B cell (primary cell): ENCODE data around the gene MAPK4. TPM values are rescaled to one million over a fixed set of nuclear protein-coding genes. Genes with fewer than 3 reads are reported as not detected.

ENCODE experiments used
- ATAC-seq: fragments of 200-7000 bp; cut with Tn5 transposase; one replicate; pipeline ENCODE4 v1.10.0; 2021; ENCODE audit warnings: low read depth, mild to moderate bottlenecking, moderate number of reproducible peaks, moderate library complexity
- CTCF ChIA-PET: fragments of 350-600 bp; sonication (Branson Sonifier 250); formaldehyde crosslinking; loops from one replicate; lab custom pipeline; 2021; ENCODE audit warnings: antibody characterized with exemption, inconsistent platforms; lab: Charles Lee
- POLR2A ChIA-PET: fragments of 350-600 bp; sonication (Branson Sonifier 250); formaldehyde crosslinking; loops from one replicate; lab custom pipeline; 2021; ENCODE audit warnings: antibody characterized with exemption; lab: Charles Lee
- DNase-seq: peaks from one replicate; pipeline ENCODE4 v3.0.0; 2013
- H2AFZ ChIP-seq: 2 replicates; pipeline ENCODE4 v1.6.1; 2012; ENCODE audit warnings: mild to moderate bottlenecking, low read depth, low read length; ENCODE audit not compliant: insufficient read depth, poor library complexity, severe bottlenecking
- H3K27ac ChIP-seq, 2 donors: 1 replicate in 1 of 2; 2 replicates in 1 of 2; pipeline ENCODE4 v1.5.1; 2012 to 2013; ENCODE audit warnings: low read length in 2 of 2, mild to moderate bottlenecking in 2 of 2, moderate library complexity in 1 of 2
- H3K27me3 ChIP-seq, 4 experiments: fragments of 200-600 bp in 1 of 4; sonication (generic) in 1 of 4; replicated peaks in 1 of 4; 1 replicate in 2 of 4; 2 replicates in 2 of 4; pipeline versions ENCODE4 v1.6.1 to v1.7.0; 2013 to 2016; ENCODE audit warnings: low read length in 3 of 4, mild to moderate bottlenecking in 2 of 4, mixed read lengths in 1 of 4, moderate library complexity in 1 of 4; ENCODE audit not compliant: insufficient read depth in 4 of 4, control insufficient read depth in 3 of 4; ENCODE audit errors: control extremely low read depth in 1 of 4
- H3K36me3 ChIP-seq, 2 experiments: replicated peaks in 1 of 2; 1 replicate in 1 of 2; 2 replicates in 1 of 2; pipeline versions ENCODE4 v1.6.1 to v1.7.1; 2013; ENCODE audit warnings: low read length in 1 of 2; ENCODE audit not compliant: insufficient read depth in 2 of 2, control insufficient read depth in 1 of 2; ENCODE audit errors: control extremely low read depth in 1 of 2, extremely low read depth in 1 of 2
- H3K4me1 ChIP-seq, 2 donors: fragments of 200-600 bp in 1 of 2; sonication (generic) in 1 of 2; 1 replicate in 1 of 2; 2 replicates in 1 of 2; pipeline versions ENCODE4 v1.5.1 to v1.6.1; 2013 to 2017; ENCODE audit warnings: low read length in 2 of 2; ENCODE audit not compliant: control insufficient read depth in 2 of 2, insufficient read depth in 2 of 2
- H3K4me2 ChIP-seq: replicated peaks from 2 replicates; pipeline ENCODE3; 2012; ENCODE audit warnings: mild to moderate bottlenecking, low read depth, low read length; ENCODE audit not compliant: poor library complexity, severe bottlenecking
- H3K4me3 ChIP-seq, 5 experiments: fragments of 200-600 bp in 1 of 5; sonication (generic) in 1 of 5; 1 replicate in 3 of 5; 2 replicates in 2 of 5; pipeline versions ENCODE4 v1.5.1 to v1.7.0; 2011 to 2016; ENCODE audit warnings: low read length in 4 of 5, mild to moderate bottlenecking in 4 of 5, low read depth in 2 of 5, control low read depth in 1 of 5, moderate library complexity in 1 of 5; ENCODE audit not compliant: insufficient read depth in 1 of 5; ENCODE audit errors: control extremely low read depth in 1 of 5, extremely low read depth in 1 of 5
- H3K79me2 ChIP-seq: fragments of 200-600 bp; sonication (generic); one replicate; pipeline ENCODE4 v1.6.0; 2016; ENCODE audit warnings: low read length; ENCODE audit not compliant: control insufficient read depth, insufficient read depth
- H3K9ac ChIP-seq: fragments of 200-600 bp; sonication (generic); 2 replicates; pipeline ENCODE4 v1.6.1; 2017; ENCODE audit warnings: mild to moderate bottlenecking, low read length, moderate library complexity
- H3K9me3 ChIP-seq, 3 donors: one replicate each; pipeline versions ENCODE4 v1.6.1 to v1.7.1; 2013; ENCODE audit warnings: low read length in 2 of 3; ENCODE audit not compliant: control insufficient read depth in 2 of 3, insufficient read depth in 1 of 3; ENCODE audit errors: control extremely low read depth in 1 of 3
- H4K20me1 ChIP-seq: 2 replicates; pipeline ENCODE4 v1.6.0; 2012; ENCODE audit warnings: mild to moderate bottlenecking, low read length; ENCODE audit not compliant: insufficient read depth, control insufficient read depth, poor library complexity, severe bottlenecking
- H3K27ac Mint-ChIP-seq: one replicate; pipeline ENCODE4 v1.8.0; 2021; ENCODE audit warnings: mixed read lengths
- H3K27me3 Mint-ChIP-seq: one replicate; pipeline ENCODE4 v1.8.0; 2021; ENCODE audit warnings: mixed read lengths
- H3K4me1 Mint-ChIP-seq: one replicate; pipeline ENCODE4 v1.8.0; 2021; ENCODE audit warnings: mixed read lengths
- H3K4me3 Mint-ChIP-seq: one replicate; pipeline ENCODE4 v1.8.0; 2021; ENCODE audit warnings: mixed read lengths
- H3K9me3 Mint-ChIP-seq: one replicate; pipeline ENCODE4 v1.8.0; 2022; ENCODE audit warnings: mixed read lengths; ENCODE audit not compliant: insufficient read depth
- EZH2 ChIP-seq: IDR thresholded peaks from 2 replicates; pipeline ENCODE4 v1.6.1; 2012; ENCODE audit warnings: borderline replicate concordance, low read depth, mild to moderate bottlenecking, moderate library complexity, low read length; ENCODE audit not compliant: insufficient read depth, poor library complexity, severe bottlenecking
- WGBS: methylation state at CpG from one replicate; pipeline ENCODE4 v1.1.5; 2013; ENCODE audit warnings: missing lambda C conversion rate; ENCODE audit not compliant: insufficient coverage; 5-methylcytosine and 5-hydroxymethylcytosine counted together
- intact Hi-C: fragments of 100-400 bp; cut with micrococcal nuclease; formaldehyde crosslinking; loops from one replicate; pipeline ENCODE4 v1.10.0; 2022
- polyA plus RNA-seq: library from polyadenylated mRNA; depleted of rRNA; stranded (reverse); fragments of >200 nt; gene quantifications from 2 replicates; pipeline ENCODE4 v1.2.3, GENCODE V29; 2012
- total RNA-seq, 2 donors: library from RNA; stranded (reverse); fragments of 120-200 nt in 1 of 2; gene quantifications; 1 replicate in 1 of 2; 2 replicates in 1 of 2; pipeline versions ENCODE4 v1.2.3 to v1.2.4, GENCODE V29; 2013 to 2022
- TF ChIP-seq, protein P1 (sequence below): fragments of 200-600 bp; IDR thresholded peaks from one replicate; pipeline ENCODE4 v1.8.0; 2022; ENCODE audit warnings: antibody characterized with exemption, mild to moderate bottlenecking

Gene MAPK4
- total and polyA plus RNA-seq, 2 donors (not counting 1 experiment from before 2014, with no cell fraction given), result not detected

DNA sequence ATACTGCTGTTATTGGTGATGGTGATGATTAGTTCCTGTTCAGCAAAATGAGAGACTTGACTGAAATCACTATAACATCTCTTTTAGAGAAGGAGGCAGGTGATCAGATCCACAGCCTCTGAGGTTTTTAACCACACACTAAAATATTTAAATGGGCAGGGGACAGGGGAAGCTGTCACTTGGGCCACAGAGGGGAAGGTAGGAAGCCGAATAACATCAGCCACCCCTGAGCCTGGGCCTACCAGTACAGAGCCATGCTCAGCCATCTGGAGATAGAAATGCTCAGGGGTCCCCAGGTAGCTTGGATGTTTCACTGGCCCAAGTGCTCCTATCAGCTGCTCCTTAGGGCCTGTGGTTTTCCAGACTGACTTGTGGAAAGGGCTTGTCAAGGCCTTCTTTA is 137.6 kb downstream of the MAPK4 start:
- H3K4me3 Mint-ChIP-seq, result no peak overlapping the region
- ChIA-PET POLR2A (interaction anchor here (0.9 kb wide), 1 partner anchor 182 kb away, joined by 3 read pairs; the partner anchor contains the start of gene ME2), CTCF (no interaction called here)
- H3K4me1 ChIP-seq, result no peaks in the 10 kb centered on the region
- H3K79me2 ChIP-seq, result no peaks in the 10 kb centered on the region
- WGBS, result 80% methylated on average over 1 of the region's 1 CpG
- no peak overlapping the region for H3K4me2 ChIP-seq
- no peaks in the 10 kb centered on the region for H3K36me3 ChIP-seq
- ATAC-seq, result no peak
- no peak overlapping the region for H3K4me3 ChIP-seq
- H3K9me3 Mint-ChIP-seq, result no peaks in the 10 kb centered on the region
- H2AFZ ChIP-seq, result no peak overlapping the region
- H3K27ac Mint-ChIP-seq, result no peak overlapping the region
- TF ChIP-seq EZH2, result no peak
- TF ChIP-seq, protein P1, sequence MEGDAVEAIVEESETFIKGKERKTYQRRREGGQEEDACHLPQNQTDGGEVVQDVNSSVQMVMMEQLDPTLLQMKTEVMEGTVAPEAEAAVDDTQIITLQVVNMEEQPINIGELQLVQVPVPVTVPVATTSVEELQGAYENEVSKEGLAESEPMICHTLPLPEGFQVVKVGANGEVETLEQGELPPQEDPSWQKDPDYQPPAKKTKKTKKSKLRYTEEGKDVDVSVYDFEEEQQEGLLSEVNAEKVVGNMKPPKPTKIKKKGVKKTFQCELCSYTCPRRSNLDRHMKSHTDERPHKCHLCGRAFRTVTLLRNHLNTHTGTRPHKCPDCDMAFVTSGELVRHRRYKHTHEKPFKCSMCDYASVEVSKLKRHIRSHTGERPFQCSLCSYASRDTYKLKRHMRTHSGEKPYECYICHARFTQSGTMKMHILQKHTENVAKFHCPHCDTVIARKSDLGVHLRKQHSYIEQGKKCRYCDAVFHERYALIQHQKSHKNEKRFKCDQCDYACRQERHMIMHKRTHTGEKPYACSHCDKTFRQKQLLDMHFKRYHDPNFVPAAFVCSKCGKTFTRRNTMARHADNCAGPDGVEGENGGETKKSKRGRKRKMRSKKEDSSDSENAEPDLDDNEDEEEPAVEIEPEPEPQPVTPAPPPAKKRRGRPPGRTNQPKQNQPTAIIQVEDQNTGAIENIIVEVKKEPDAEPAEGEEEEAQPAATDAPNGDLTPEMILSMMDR, result no peak
- no peak overlapping the region for H3K9ac ChIP-seq
- peaks cover 7% of the 10 kb centered on the region for H3K4me1 Mint-ChIP-seq
- no peak for DNase-seq
- H4K20me1 ChIP-seq, result no peaks in the 10 kb centered on the region
- no peak overlapping the region for H3K27ac ChIP-seq
- intact Hi-C loops, result no loop called here
- H3K27me3 Mint-ChIP-seq, result peaks cover 14% of the 10 kb centered on the region
- no peaks in the 10 kb centered on the region for H3K9me3 ChIP-seq
- H3K27me3 ChIP-seq, result peaks cover 0 to 3% (median 0%) of the 10 kb centered on the region in 4 experiments

DNA sequence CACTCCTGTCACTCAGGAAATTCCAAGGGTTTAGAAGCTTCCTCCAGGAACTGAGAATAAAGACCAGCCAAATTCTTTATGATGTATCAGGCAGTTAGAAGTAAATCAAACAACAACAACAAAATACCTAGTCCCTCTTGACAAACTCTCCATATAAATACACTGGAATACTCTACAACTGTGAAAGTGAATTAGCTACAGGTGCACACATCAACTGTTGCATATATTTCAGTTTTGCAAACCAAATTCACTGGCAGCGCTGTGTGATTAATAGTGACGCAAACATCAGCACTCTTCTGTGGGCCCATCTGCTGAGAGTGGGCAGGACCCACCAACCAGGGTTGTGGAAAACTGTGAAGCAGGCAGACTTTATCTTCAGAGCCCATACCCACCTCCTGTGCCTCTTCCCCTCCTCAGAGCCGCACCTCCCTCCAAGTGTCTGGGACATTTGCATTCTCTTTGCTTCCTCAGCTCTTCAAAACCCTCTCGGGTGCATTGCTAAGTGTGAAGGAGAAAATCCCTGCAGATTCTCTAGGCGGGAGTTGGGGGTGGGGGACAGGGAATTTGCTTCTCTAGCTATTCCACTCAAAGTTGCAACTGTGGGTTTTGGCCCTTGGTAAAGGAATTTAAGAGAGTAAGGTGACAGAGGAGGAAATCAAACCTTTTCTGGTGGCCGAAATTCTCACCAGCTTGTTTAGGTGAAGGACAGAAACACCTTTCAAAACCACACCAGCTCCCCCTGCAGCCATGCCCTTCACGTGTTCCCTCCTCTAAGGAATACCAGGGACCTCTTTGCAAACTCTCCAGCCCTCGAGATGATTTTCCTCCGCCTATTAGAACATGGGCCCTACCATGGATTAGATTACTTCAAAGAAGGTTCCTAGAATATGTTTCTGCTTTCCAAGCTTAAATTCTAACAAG is 140.6 kb downstream of the MAPK4 start:
- no peaks in the 10 kb centered on the region for H3K36me3 ChIP-seq
- no peaks in the 10 kb centered on the region for H3K9me3 ChIP-seq
- no peak overlapping the region for H3K4me3 ChIP-seq
- no peak overlapping the region for H2AFZ ChIP-seq
- TF ChIP-seq, protein P1, result no peak
- no peak for TF ChIP-seq EZH2
- Mint-ChIP-seq H3K4me1 (peaks cover 7% of the 10 kb centered on the region), H3K27ac (no peak overlapping the region), H3K27me3 (peaks cover 11% of the 10 kb centered on the region), H3K4me3 (no peak overlapping the region), H3K9me3 (no peaks in the 10 kb centered on the region)
- H3K9ac ChIP-seq, result no peak overlapping the region
- no peak overlapping the region for H3K4me2 ChIP-seq
- no peaks in the 10 kb centered on the region for H3K4me1 ChIP-seq
- intact Hi-C loops, result no loop called here
- no peak for DNase-seq
- ATAC-seq, result no peak
- CTCF ChIA-PET, result interaction anchor here (1.2 kb wide), 1 partner anchor 18 kb away, joined by 3 read pairs; no protein-coding TSS in a partner anchor
- H3K27ac ChIP-seq, result no peak overlapping the region
- 87% methylated on average over 4 of the region's 9 CpGs for WGBS
- H4K20me1 ChIP-seq, result no peaks in the 10 kb centered on the region
- POLR2A ChIA-PET, result no interaction called here
- H3K79me2 ChIP-seq, result no peaks in the 10 kb centered on the region
- H3K27me3 ChIP-seq, result peaks cover 0 to 3% (median 0%) of the 10 kb centered on the region in 4 experiments
